Ovary (tissue), 3 donors: ENCODE measurements around the gene RPL26.

Experiments
- CTCF ChIP-seq, 3 donors: fragments of 450-650 bp in 2 of 3; fragments of 200-600 bp in 1 of 3; IDR thresholded peaks; one replicate each; pipeline versions ENCODE4 v1.5.1 to v1.8.0; 2016 to 2022; ENCODE audit warnings: antibody characterized with exemption in 3 of 3, mild to moderate bottlenecking in 1 of 3
- EP300 ChIP-seq: sonication (generic); formaldehyde crosslinking; IDR thresholded peaks from one replicate; pipeline ENCODE4 v1.6.1; 2017; ENCODE audit warnings: antibody characterized with exemption
- donor health status: DM: no; HTN: no; CAD: no.

GRCh38 chr17:8360260-8360659 is 22.7 kb downstream of the RPL26 start:
- TF ChIP-seq EP300 (no peak), CTCF (IDR thresholded peaks at IDR 0.05) (no peak)
